NCI-H524 (cell line): ENCODE results near the gene ANKS6.

ENCODE experiments used
- DNase-seq, 2 experiments: peaks; one replicate each; lab custom pipeline; 2025; lab: John Stamatoyannopoulos, UW

The ANKS6 gene

DNA sequence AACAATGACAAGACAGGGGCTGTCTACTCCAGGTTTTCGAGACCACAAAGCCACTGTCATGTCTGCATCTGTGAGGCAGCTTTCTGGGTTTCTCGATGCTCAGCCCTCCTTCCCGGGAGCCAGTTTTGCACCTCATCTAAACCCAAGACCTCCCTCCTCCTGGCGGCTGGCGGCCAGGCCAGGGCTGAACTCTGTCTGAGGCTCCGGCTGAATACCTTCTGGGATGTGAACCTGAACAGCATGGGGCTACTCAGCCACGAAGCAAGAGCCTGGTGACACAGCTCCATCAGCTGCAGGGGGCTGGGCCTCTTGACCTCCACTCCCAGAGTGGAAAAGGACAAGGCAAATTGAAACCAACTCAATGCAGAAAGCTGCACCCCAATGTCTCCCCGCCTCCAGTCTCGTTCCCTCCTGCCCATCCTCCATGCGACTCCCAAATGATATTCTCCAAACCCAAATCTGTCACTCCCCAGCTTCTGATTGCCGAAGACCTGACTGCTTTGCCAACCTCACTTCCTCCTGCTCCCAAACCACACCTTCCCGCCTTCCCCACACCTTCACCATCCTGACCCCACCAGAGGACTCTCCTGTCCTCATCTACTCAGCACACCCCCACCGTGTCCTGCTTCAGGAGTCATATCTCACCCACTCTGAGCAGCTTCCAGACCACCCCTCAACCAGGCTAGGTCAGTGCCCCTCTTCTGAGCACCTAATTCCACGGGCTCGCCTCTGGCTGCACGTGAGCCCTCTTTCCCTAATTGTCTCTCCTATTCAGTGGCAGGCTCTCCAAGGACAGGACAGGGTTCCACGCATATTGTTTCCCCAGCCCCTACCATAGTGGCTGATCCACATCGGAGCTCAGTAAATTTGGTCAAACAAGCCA, 4.5 kb downstream of the ANKS6 start:
- no peak for DNase-seq

DNA sequence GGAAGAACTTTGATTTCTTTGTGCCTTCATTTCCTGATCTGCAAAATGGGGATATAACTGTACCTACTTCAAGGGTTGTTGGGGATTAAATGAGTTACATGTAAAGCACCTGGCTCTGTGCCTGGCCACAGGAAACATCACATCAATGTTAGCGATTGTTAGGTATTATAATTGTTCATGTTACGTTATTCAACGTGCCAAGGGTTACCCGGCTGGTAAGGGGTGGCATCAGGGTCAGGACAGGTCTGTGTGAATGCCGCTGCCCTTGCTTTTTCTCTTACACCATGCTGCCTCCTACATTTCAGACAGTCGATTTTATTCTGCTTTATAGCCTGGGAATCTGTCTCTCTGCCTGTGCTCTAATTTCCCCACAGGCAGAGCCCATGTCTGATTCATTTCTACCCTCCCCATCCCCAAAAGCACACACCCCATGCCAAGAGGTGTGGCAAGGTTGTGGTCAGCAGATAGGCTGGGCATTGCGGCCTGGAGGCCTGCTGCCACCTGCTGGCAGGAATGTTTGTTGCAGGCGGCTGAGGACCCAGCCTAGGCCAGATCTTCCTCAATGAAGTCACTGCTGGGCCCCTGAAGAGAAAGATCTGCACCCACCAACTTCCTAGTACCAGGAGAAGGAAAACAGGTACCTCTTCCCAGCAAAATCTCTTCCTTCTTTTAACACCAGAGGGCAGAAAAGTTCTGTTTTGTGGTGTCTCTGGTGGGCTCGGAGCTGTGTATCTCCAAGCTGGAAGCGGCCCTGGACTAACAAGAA, 5.3 kb downstream of the ANKS6 start:
- peak; percentile 59 to 60 for DNase-seq

DNA sequence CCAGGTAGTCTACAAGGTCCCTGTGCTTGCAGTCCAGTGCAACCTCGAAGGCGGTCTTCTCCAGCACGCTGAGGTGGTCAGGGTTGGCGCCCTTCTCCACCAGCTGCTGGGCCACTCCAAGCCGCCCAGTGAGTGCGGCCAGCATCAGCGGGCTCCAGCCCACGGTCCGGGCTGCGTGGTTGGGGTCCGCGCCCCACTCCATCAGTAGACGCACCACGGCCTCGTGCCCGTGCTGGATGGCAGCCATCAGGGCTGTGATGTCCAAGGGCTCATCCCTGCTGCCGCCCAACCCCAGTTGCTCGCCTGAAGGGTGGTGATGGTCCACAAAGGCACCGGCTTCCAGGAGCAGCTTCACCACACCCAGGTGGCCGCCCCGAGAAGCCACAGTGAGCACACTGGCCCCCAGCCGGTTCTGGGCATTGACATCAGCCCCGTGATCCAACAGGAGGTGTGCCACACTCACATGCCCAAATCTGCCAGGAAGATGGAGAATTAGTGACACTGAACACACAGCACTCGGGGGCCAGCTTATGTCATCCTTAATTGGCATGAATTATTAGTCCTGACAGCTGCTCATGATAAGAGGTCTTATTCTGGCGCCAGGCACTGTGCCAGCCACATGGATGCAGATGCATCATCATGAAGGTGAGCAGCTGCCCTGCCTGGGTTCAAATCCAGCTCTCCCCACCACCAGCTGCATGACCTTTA, 6.1 kb downstream of the ANKS6 start:
- DNase-seq, result peak; percentile 99 to 100

- DNase-seq, result no peak
Measured at GRCh38 chr9:98789483-98790133, 6.7 kb downstream of the ANKS6 start.

DNA sequence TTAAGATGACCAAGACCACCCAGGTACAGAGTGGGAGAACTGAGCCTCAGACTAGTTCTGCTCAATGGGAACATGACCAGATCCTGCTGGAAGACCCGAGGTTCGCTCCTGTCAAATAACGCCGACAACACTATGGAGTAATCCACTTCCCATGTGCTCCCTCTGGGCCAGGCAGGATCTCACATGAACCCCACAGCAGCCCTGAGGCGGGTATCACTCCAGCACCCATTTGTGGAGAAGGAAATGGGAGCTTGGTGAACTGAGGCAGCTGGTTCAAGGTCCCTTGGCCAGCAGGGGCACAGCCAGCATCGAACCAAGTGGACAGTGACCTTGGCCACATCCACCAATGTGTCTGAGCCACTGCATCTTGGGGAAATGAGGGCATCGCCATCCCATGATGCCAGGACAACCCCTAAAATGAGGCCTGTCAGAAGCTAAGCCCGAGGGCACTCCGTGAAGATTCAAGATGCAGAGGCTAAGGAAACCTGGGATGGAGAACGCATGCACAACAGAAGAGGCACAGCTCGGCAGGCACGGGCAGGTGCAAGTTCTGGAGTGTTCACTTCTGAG, 8.5 kb downstream of the ANKS6 start:
- no peak for DNase-seq

DNA sequence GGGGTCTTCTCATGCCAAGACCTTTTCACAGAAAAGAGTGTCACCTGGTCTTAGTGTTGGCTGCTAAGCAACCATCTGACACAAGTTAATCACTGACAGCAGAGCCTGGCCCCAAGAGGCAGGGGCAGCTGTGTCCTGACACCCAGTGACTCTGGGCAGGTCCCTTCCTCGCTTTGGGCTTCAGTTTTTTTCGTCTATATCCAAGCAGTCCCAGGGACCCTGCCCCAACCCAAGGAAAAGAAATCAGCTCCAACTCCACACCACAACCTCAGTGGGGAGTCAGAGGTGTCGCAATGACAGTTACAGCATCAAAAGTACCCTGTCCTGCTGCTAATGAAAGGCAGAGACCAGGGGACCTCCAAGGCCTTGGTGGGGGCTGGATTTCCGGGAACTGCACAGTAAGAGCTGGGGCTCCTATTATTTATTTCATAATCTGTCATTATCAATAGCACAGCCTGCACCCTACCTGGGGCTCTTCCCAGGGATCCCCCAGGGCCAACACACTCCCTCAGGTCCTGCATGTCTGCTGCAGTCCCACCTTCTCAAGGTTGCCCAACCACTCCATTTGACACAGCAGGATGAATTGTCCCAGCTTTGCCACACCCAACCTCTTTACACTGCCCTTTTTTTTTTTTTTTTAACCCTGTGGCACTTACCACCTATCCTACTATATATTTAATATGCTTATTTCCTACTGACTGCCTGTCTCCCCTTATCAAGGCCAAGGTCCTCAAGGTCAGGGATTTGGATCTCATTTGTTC, 9.4 kb downstream of the ANKS6 start:
- peak in 1 of 2 experiments; percentile 21 for DNase-seq

DNA sequence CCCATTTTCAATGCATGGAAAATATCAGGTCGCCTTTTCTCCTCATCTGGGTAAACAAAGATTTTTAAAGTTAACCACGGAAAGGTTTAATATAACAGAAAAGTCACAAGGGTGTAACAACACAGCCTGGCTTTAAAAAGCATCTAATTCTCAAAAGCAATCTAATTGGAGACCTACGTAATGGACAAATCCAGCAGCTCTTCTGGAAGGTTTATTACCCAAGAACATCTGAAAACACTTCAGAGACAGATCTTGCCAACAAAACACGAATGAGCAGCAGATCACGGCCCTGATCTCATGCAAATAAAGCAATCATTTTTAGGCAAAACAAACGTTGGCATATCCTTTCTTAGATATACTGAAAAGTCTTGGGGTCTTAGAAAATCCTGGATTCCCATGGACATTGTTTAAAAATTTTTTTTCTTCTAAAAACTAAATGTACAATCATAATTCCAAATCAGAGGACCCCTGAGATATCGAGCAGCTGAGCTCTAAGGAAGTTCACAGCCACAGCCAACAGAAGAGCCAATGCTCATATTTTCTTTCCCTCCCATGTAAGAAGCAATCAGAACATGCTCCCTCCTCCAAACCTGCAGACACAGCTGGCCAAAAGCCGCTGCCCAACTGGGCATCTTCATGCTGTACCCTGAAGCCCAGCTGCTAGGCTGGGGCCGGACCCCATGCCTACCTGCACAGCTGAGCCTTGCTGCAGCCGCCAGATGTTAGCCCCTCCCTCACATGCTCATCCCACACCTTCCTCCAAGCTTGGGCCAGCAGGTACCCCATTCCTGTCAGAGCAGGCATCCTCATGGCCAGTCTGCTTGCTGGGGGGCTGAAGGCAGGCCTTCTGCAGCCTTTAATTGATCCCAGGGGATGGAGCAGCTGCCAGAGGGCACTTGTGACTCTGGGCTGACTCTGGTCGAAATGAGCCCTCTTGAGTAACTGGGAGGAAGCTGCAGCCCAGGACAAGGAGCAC, 11.2 kb downstream of the ANKS6 start:
- DNase-seq, result peak; percentile 89 to 97

DNA sequence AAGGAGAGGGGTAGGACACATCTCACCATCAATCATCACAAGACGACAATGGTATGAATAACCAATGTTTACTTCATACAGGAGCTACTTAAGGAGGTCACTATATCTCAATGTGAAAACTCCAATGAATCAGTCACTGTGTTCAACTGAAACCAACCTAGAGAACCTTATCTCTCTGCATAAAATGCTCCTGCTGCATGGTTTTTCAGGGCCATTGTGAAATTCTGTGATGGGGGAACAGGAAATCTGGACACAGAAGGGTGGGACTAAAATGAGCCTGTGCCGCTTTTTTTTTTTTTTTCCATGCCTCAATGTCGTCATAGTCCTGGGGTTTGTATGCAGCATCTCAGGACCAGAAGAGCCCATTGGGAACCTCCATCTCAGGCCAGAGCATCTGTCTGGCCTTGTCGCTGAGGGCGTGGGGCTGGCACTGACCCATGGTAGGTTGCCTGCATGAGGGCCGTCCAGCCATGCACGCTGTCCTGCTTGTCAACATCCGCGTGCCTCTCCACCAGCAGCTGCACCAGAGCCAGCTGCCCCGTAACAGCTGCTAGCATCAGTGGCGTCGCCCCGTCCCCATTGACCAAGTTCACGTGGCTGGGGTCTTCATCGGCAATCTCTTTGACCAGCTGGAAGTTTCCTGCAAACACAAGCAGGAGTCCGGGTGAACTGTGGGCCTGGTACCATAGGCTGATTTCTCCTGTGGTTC, 12.7 kb downstream of the ANKS6 start:
- DNase-seq, result no peak

GRCh38 chr9:98781588-98782383, 14.6 kb downstream of the ANKS6 start:
- DNase-seq, result no peak

DNA sequence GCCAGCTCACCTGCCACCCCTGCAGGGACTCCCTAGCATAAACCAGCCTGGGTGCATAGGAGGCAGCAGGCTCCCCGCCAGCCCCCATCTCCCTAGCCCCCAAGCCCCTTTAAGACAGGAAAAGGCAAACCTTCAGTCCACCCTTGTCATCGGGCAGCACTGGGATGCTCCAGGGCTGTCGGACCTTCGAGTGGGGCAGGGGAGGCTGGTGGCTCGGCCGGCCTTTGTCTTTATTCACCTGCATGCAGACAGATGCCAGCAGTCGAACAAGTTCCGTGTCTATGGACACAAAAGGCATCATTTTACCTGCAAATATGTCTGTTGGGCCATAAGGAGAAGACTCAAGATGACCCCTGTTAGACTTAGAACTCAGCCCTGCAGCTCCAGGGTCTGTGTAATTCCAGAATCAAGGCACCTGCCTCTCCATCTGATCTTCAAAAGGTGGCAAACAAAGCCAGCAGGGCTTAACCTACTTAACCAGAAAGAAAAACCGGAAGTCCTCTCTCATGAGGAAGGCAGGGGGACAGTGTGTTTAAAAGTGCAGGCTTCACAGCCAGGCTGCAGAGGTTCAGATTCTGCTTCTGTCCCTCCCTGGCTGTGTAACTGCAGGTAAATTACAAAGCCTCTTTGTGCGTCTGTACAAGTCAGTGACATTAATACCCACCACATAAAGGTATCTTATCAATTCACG, 16.2 kb downstream of the ANKS6 start:
- peak in 1 of 2 experiments; percentile 37 for DNase-seq

- DNase-seq, result peak; percentile 90 to 97
Measured at GRCh38 chr9:98778711-98779530, 17.4 kb downstream of the ANKS6 start.

- no peak for DNase-seq
Measured at GRCh38 chr9:98778251-98778650, 18.1 kb downstream of the ANKS6 start.

- no peak for DNase-seq
Measured at GRCh38 chr9:98777618-98778017, 18.7 kb downstream of the ANKS6 start.

- peak; percentile 85 to 88 for DNase-seq
Measured at GRCh38 chr9:98775831-98776441, 20.4 kb downstream of the ANKS6 start.

- DNase-seq, result peak in 1 of 2 experiments; percentile 21
Measured at GRCh38 chr9:98774746-98775145, 21.6 kb downstream of the ANKS6 start.

DNA sequence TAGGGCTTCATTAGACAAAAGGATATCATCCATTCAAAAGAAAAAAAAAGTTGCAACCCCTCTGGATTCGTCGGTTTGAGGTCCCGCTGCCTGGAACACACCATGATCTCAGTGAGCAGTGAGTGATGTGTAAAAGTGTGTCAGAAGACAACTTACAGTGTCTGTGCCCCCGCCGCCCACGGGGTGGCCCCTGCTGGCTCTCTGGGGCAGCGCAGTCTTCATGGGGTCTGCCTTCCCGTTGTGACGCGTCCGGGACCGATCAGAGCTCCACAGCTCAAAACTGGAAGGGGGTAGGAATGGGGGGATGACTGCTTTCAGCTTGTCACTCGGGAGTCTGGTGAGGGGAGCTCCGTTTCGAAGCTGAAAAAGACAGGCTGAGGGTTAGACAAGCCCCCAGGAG, 22.6 kb downstream of the ANKS6 start:
- DNase-seq, result no peak
